Uterus (tissue), 4 donors: ENCODE measurements around the gene KIF3B. TPM values are rescaled to one million over a fixed set of nuclear protein-coding genes. Genes with fewer than 3 reads are reported as not detected.

Experiments
- DNase-seq, 2 donors: peaks; one replicate each; pipeline ENCODE4 v3.0.0-alpha.2; 2019 to 2020
- H3K27ac ChIP-seq, 2 donors: fragments of 200-600 bp; sonication (generic); 1 replicate in 1 of 2; 2 replicates in 1 of 2; pipeline ENCODE4 v1.5.1; 2016 to 2018
- H3K27me3 ChIP-seq, 2 donors: fragments of 200-600 bp; sonication (generic); one replicate each; pipeline ENCODE4 v1.5.1; 2018 to 2019; ENCODE audit warnings: control low read depth in 1 of 2
- H3K36me3 ChIP-seq, 2 donors: fragments of 200-600 bp; sonication (generic); one replicate each; pipeline ENCODE4 v1.5.1; 2019; ENCODE audit warnings: control low read depth in 1 of 2
- H3K4me1 ChIP-seq, 2 donors: fragments of 200-600 bp; sonication (generic); one replicate each; pipeline ENCODE4 v1.5.1; 2018 to 2019; ENCODE audit warnings: control low read depth in 1 of 2
- H3K4me3 ChIP-seq, 2 donors: fragments of 200-600 bp; sonication (generic); 1 replicate in 1 of 2; 2 replicates in 1 of 2; pipeline ENCODE4 v1.5.1; 2018 to 2019; ENCODE audit warnings: mild to moderate bottlenecking in 1 of 2
- H3K9me3 ChIP-seq, 2 donors: fragments of 200-600 bp; sonication (generic); one replicate each; pipeline ENCODE4 v1.5.1; 2019; ENCODE audit warnings: control low read depth in 1 of 2
- CTCF ChIP-seq, 4 experiments: fragments of 200-600 bp in 2 of 4; fragments of 450-650 bp in 2 of 4; sonication (generic) in 2 of 4; IDR thresholded peaks; one replicate each; pipeline ENCODE4 v1.5.1; 2016 to 2019; ENCODE audit warnings: antibody characterized with exemption in 4 of 4, mild to moderate bottlenecking in 2 of 4, moderate library complexity in 1 of 4
- POLR2A ChIP-seq, 2 donors: fragments of 450-650 bp; IDR thresholded peaks; one replicate each; pipeline ENCODE4 v1.6.1; 2016; ENCODE audit warnings: antibody characterized with exemption in 2 of 2, mild to moderate bottlenecking in 1 of 2, moderate library complexity in 1 of 2
- intact Hi-C: fragments of 100-400 bp; cut with DNase I; formaldehyde crosslinking; loops from one replicate; pipeline ENCODE4 v1.15.1; 2023; ENCODE audit warnings: low total_unique reads
- total RNA-seq, 4 donors: library from RNA; depleted of rRNA in 3 of 4; stranded (reverse); fragments of >200 nt in 3 of 4; gene quantifications; one replicate each; pipeline versions ENCODE4 v1.1.0 to v1.2.4, GENCODE V29; 2014 to 2023
- donor health status: DM: yes; HTN: yes; CAD: no.

The KIF3B gene
- total RNA-seq, 4 donors from 2014 or later = 3.2 to 34.2 (median 16.7) TPM

GRCh38 chr20:32357869-32358631, 80.6 kb downstream of the KIF3B start, which contains the start of gene ASXL1:
ASXL1 (plus strand) TSS chr20:32358331; CDS start chr20:32358776, 445 bp downstream.
- H3K4me3 ChIP-seq = peak within 1 kb of the TSS; percentile 55 to 75
- peaks cover 0 to 4% of the 10 kb centered on the region in 2 donors for H3K4me1 ChIP-seq
- no peaks in the 10 kb centered on the region for H3K27me3 ChIP-seq
- peak; percentile 96 to 97 for DNase-seq
- peak within 1 kb of the TSS; percentile 98 to 99 for H3K27ac ChIP-seq
- H3K9me3 ChIP-seq = no peaks in the 10 kb centered on the region
- H3K36me3 ChIP-seq = no peaks in the 10 kb centered on the region
- intact Hi-C loops = no loop called here
- TF ChIP-seq POLR2A (IDR thresholded peaks at IDR 0.05) (peak in 1 of 2 donors; percentile 66), CTCF (IDR thresholded peaks at IDR 0.05) (peak in 2 of 4 experiments; percentile 4 to 23)

GRCh38 chr20:32358632-32358882, 81.1 kb downstream of the KIF3B start:
- H3K36me3 ChIP-seq = no peaks in the 10 kb centered on the region
- DNase-seq = no peak
- H3K4me3 ChIP-seq = peak overlapping the region; percentile 55 to 75
- TF ChIP-seq POLR2A (IDR thresholded peaks at IDR 0.05) = no peak
- TF ChIP-seq CTCF (IDR thresholded peaks at IDR 0.05) = no peak
- H3K27me3 ChIP-seq = no peaks in the 10 kb centered on the region
- intact Hi-C loops = no loop called here
- H3K4me1 ChIP-seq = peaks cover 0 to 4% of the 10 kb centered on the region in 2 donors
- no peaks in the 10 kb centered on the region for H3K9me3 ChIP-seq
- peak overlapping the region; percentile 98 to 99 for H3K27ac ChIP-seq

DNA sequence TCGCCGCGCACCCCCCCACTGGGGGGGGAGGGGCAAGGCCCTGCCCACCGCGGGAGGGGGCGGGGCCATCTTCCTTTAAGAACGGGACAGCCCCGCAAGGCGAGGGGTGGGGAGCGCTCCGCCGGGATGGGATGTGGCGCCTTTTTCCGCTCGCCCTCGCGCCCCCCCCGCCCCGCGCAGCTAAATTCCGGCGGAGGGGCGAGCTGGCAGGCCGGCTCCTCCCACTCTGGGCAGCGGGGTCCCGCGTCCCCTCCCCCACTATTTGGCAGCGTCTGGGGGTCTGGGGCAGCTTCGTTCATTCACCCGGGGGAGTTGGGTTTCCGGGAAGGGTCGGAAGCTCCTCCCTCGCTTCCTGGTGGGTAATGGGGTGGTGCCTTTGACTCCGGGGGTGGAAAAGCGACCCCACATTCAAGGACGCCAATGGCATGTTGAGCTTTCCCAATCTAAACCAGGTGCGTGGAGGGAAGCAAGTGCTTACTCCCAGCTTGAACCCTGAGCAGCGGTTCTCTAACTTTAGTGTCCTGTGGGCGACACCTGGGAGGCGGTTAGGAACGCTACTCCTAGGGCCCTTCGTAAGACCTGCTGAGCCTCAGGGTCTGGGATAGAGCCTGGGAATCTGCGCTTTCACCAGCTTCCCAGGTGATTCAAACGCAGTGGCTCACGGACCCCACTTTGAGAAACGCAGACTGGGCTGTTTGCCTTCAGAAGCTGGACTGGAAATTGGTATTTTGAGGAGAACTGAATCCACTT, 81.6 kb downstream of the KIF3B start:
- Histone ChIP-seq H3K27me3 (no peaks in the 10 kb centered on the region), H3K27ac (peak overlapping the region; percentile 98 to 99), H3K4me1 (peaks cover 0 to 4% of the 10 kb centered on the region in 2 donors), H3K9me3 (no peaks in the 10 kb centered on the region), H3K36me3 (no peaks in the 10 kb centered on the region), H3K4me3 (peak overlapping the region; percentile 55 to 75)
- TF ChIP-seq CTCF (IDR thresholded peaks at IDR 0.05) = no peak
- peak; percentile 6 to 43 for TF ChIP-seq POLR2A (IDR thresholded peaks at IDR 0.05)
- DNase-seq = peak; percentile 77
- intact Hi-C loops = no loop called here

- TF ChIP-seq CTCF (IDR thresholded peaks at IDR 0.05) (no peak), POLR2A (IDR thresholded peaks at IDR 0.05) (no peak)
- no peak for DNase-seq
- intact Hi-C loops = no loop called here
- Histone ChIP-seq H3K36me3 (no peaks in the 10 kb centered on the region), H3K27me3 (no peaks in the 10 kb centered on the region), H3K27ac (peak overlapping the region; percentile 98 to 99), H3K9me3 (no peaks in the 10 kb centered on the region), H3K4me3 (peak overlapping the region; percentile 55 to 75), H3K4me1 (peaks cover 0 to 4% of the 10 kb centered on the region in 2 donors)
Measured at GRCh38 chr20:32359633-32360332, 82.3 kb downstream of the KIF3B start.
